Lower leg skin (tissue), 3 donors: Measurements from ENCODE around the gene LACC1.

Experiments used
- POLR2A ChIP-seq, 2 donors: fragments of 450-650 bp; IDR thresholded peaks; one replicate each; pipeline ENCODE4 v1.6.1; 2016 to 2017; ENCODE audit warnings: antibody characterized with exemption in 2 of 2, mild to moderate bottlenecking in 1 of 2, moderate library complexity in 1 of 2
- TF ChIP-seq, protein P1 (sequence below), 3 donors: fragments of 450-650 bp; IDR thresholded peaks; one replicate each; pipeline ENCODE4 v1.5.1; 2016; ENCODE audit warnings: antibody characterized with exemption in 3 of 3, mild to moderate bottlenecking in 3 of 3, moderate library complexity in 2 of 3

DNA sequence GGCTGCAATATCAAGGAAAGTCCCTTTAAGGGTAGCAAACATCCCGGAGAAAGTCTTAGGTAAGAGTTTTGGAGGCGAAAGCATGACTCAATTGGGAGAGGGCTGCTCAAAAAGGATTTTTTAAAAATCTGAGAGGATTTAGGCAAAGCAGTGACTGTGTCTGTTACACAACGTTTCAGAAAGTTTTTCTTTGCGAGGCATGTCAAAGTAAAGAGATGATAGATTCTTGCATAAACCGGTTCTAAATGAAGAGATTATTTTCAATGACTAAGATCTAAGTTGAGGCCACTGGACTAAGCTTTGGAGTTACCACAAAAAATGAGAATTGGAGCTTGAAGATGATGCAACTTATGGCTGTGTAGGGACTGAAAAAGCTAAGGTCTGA is 49.2 kb upstream of the LACC1 start:
- TF ChIP-seq, protein P1, sequence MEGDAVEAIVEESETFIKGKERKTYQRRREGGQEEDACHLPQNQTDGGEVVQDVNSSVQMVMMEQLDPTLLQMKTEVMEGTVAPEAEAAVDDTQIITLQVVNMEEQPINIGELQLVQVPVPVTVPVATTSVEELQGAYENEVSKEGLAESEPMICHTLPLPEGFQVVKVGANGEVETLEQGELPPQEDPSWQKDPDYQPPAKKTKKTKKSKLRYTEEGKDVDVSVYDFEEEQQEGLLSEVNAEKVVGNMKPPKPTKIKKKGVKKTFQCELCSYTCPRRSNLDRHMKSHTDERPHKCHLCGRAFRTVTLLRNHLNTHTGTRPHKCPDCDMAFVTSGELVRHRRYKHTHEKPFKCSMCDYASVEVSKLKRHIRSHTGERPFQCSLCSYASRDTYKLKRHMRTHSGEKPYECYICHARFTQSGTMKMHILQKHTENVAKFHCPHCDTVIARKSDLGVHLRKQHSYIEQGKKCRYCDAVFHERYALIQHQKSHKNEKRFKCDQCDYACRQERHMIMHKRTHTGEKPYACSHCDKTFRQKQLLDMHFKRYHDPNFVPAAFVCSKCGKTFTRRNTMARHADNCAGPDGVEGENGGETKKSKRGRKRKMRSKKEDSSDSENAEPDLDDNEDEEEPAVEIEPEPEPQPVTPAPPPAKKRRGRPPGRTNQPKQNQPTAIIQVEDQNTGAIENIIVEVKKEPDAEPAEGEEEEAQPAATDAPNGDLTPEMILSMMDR (IDR thresholded peaks at IDR 0.05) = no peak
- no peak for TF ChIP-seq POLR2A (IDR thresholded peaks at IDR 0.05)
